Measurements from ENCODE around the gene DVL2.
A peak's percentile ranks its signal among the peaks of the same experiment; 100 is the strongest.

Gene DVL2

GRCh38 chr17:7214300-7215135 is 19.8 kb downstream of the DVL2 start:
- TF ChIP-seq GATA3 (IDR thresholded peaks at IDR 0.05; ENCODE audit: low read depth, low read length): no peak
- peak; percentile 91 for TF ChIP-seq GATA2 (IDR thresholded peaks at IDR 0.05; ENCODE audit: low read depth, low read length)

- no peak for TF ChIP-seq GATA3 (IDR thresholded peaks at IDR 0.05; ENCODE audit: low read depth, low read length)
- TF ChIP-seq GATA2 (IDR thresholded peaks at IDR 0.05; ENCODE audit: low read depth, low read length): peak; percentile 28; the same call in 1 of the 2 replicates
Observed at GRCh38 chr17:7213895-7214299, 20.4 kb downstream of the DVL2 start.

GRCh38 chr17:7211491-7212273 is 22.6 kb downstream of the DVL2 start:
- TF ChIP-seq GATA3 (IDR thresholded peaks at IDR 0.05; ENCODE audit: low read depth, low read length): no peak
- TF ChIP-seq GATA2 (IDR thresholded peaks at IDR 0.05; ENCODE audit: low read depth, low read length): no peak

GRCh38 chr17:7208754-7209460 is 25.4 kb downstream of the DVL2 start:
- no peak for TF ChIP-seq GATA3 (IDR thresholded peaks at IDR 0.05; ENCODE audit: low read depth, low read length)
- TF ChIP-seq GATA2 (IDR thresholded peaks at IDR 0.05; ENCODE audit: low read depth, low read length): no peak

GRCh38 chr17:7208027-7208571 is 26.2 kb downstream of the DVL2 start:
- TF ChIP-seq GATA3 (IDR thresholded peaks at IDR 0.05; ENCODE audit: low read depth, low read length): no peak
- no peak for TF ChIP-seq GATA2 (IDR thresholded peaks at IDR 0.05; ENCODE audit: low read depth, low read length)

GRCh38 chr17:7207120-7208001 is 27.0 kb downstream of the DVL2 start:
- TF ChIP-seq GATA2 (IDR thresholded peaks at IDR 0.05; ENCODE audit: low read depth, low read length) (no peak), GATA3 (IDR thresholded peaks at IDR 0.05; ENCODE audit: low read depth, low read length) (no peak)

- TF ChIP-seq GATA3 (IDR thresholded peaks at IDR 0.05; ENCODE audit: low read depth, low read length) (no peak), GATA2 (IDR thresholded peaks at IDR 0.05; ENCODE audit: low read depth, low read length) (no peak)
Observed at GRCh38 chr17:7205561-7205960, 28.8 kb downstream of the DVL2 start.

- peak; percentile 64 for TF ChIP-seq GATA2 (IDR thresholded peaks at IDR 0.05; ENCODE audit: low read depth, low read length)
- no peak for TF ChIP-seq GATA3 (IDR thresholded peaks at IDR 0.05; ENCODE audit: low read depth, low read length)
Observed at GRCh38 chr17:7204828-7205461, 29.4 kb downstream of the DVL2 start.

GRCh38 chr17:7204336-7204735 is 30.0 kb downstream of the DVL2 start:
- TF ChIP-seq GATA2 (IDR thresholded peaks at IDR 0.05; ENCODE audit: low read depth, low read length) (no peak), GATA3 (IDR thresholded peaks at IDR 0.05; ENCODE audit: low read depth, low read length) (no peak)

GRCh38 chr17:7203391-7203790 is 30.9 kb downstream of the DVL2 start:
- TF ChIP-seq GATA3 (IDR thresholded peaks at IDR 0.05; ENCODE audit: low read depth, low read length) (no peak), GATA2 (IDR thresholded peaks at IDR 0.05; ENCODE audit: low read depth, low read length) (no peak)

- TF ChIP-seq GATA3 (IDR thresholded peaks at IDR 0.05; ENCODE audit: low read depth, low read length) (no peak), GATA2 (IDR thresholded peaks at IDR 0.05; ENCODE audit: low read depth, low read length) (no peak)
Observed at GRCh38 chr17:7196651-7197401, 37.5 kb downstream of the DVL2 start.

GRCh38 chr17:7195971-7196370 is 38.3 kb downstream of the DVL2 start:
- TF ChIP-seq GATA3 (IDR thresholded peaks at IDR 0.05; ENCODE audit: low read depth, low read length): no peak
- TF ChIP-seq GATA2 (IDR thresholded peaks at IDR 0.05; ENCODE audit: low read depth, low read length): no peak
